H1 (cell line): Measurements from ENCODE around the gene PXDN.

Experiments used
- ATF3 ChIP-seq: IDR thresholded peaks from 2 replicates; pipeline ENCODE4 v1.6.1; 2011; ENCODE audit warnings: low read depth, mild to moderate bottlenecking, low read length; ENCODE audit not compliant: insufficient read depth
- CBX8 ChIP-seq: fragments of 300-800, 300-1000 bp; sonication (generic); IDR thresholded peaks from 2 replicates; pipeline ENCODE4 v1.7.1; 2016; ENCODE audit warnings: low read depth, low read length, borderline replicate concordance
- EZH2 ChIP-seq: fragments of 200-600 bp; sonication (generic); IDR thresholded peaks from 2 replicates; pipeline ENCODE4 v1.7.1; 2012; ENCODE audit warnings: low read depth, mild to moderate bottlenecking, moderate library complexity, low read length, inconsistent platforms; ENCODE audit not compliant: severe bottlenecking
- HDAC2 ChIP-seq, 2 experiments: fragments of 300-600 bp in 1 of 2; sonication (generic) in 1 of 2; IDR thresholded peaks; 2 replicates each; pipeline ENCODE4 v1.6.1; 2011 to 2012; ENCODE audit warnings: low read depth in 2 of 2, low read length in 2 of 2, mild to moderate bottlenecking in 2 of 2, moderate library complexity in 2 of 2, borderline replicate concordance in 1 of 2, inconsistent platforms in 1 of 2
- POLR2AphosphoS5 ChIP-seq: IDR thresholded peaks from 2 replicates; pipeline ENCODE4 v1.6.1; 2011; ENCODE audit warnings: low read depth, low read length
- YY1 ChIP-seq: IDR thresholded peaks from 2 replicates; pipeline ENCODE4 v1.6.1; 2011; ENCODE audit warnings: low read depth, mild to moderate bottlenecking, low read length
- TF ChIP-seq, protein P1 (sequence below), 3 experiments: IDR thresholded peaks; 1 replicate in 2 of 3; 2 replicates in 1 of 3; pipeline versions ENCODE4 v1.5.1 to v1.6.1; 2011; ENCODE audit warnings: low read length in 3 of 3, mild to moderate bottlenecking in 3 of 3, inconsistent platforms in 2 of 3, low read depth in 1 of 3, moderate library complexity in 1 of 3; ENCODE audit not compliant: insufficient read depth in 1 of 3; ENCODE audit errors: control extremely low read depth in 1 of 3

DNA sequence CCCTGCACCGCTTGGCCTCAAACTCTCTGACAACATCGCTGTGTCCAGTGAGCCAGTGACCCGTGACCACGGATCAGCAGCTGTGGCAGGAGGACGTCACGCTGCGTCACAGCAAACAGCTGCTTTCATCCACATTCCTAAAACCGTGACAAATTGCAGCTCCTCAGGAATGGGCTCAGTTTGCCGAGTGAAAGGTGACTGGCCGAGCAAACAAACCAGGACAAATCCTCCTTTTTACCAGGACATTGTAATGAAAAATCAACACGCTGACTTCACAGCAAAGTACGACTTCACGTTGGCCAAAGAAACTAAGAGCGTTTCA, 57.6 kb downstream of the PXDN start:
- TF ChIP-seq POLR2AphosphoS5 (no peak), CBX8 (no peak), ATF3 (no peak), YY1 (no peak), EZH2 (no peak), HDAC2 (IDR thresholded peaks at IDR 0.05; ENCODE audit: borderline replicate concordance in 1 of 2, low read depth in 2 of 2, low read length in 2 of 2) (no peak)
- TF ChIP-seq, protein P1, sequence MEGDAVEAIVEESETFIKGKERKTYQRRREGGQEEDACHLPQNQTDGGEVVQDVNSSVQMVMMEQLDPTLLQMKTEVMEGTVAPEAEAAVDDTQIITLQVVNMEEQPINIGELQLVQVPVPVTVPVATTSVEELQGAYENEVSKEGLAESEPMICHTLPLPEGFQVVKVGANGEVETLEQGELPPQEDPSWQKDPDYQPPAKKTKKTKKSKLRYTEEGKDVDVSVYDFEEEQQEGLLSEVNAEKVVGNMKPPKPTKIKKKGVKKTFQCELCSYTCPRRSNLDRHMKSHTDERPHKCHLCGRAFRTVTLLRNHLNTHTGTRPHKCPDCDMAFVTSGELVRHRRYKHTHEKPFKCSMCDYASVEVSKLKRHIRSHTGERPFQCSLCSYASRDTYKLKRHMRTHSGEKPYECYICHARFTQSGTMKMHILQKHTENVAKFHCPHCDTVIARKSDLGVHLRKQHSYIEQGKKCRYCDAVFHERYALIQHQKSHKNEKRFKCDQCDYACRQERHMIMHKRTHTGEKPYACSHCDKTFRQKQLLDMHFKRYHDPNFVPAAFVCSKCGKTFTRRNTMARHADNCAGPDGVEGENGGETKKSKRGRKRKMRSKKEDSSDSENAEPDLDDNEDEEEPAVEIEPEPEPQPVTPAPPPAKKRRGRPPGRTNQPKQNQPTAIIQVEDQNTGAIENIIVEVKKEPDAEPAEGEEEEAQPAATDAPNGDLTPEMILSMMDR (IDR thresholded peaks at IDR 0.05; ENCODE audit: control extremely low read depth in 1 of 3, insufficient read depth in 1 of 3, low read depth in 1 of 3, low read length in 3 of 3), result no peak
